Loucy (cell line): ENCODE data around the gene RC3H1.

Experiments
- H2AFZ ChIP-seq: fragments of 200-600 bp; sonication (generic); 2 replicates; pipeline ENCODE4 v1.6.0; 2016; ENCODE audit warnings: antibody characterized with exemption, mild to moderate bottlenecking, low read length, moderate library complexity
- H3F3A ChIP-seq: fragments of 200-600 bp; 2 replicates; pipeline ENCODE4 v1.6.0; 2016; ENCODE audit warnings: antibody characterized with exemption, low read depth, mild to moderate bottlenecking
- H3K27me3 ChIP-seq: fragments of 200-600 bp; sonication (generic); 2 replicates; pipeline ENCODE4 v1.6.1; 2014; ENCODE audit warnings: low read length, mild to moderate bottlenecking; ENCODE audit not compliant: insufficient read depth, poor library complexity, severe bottlenecking
- H3K36me3 ChIP-seq: fragments of 200-600 bp; sonication (generic); 2 replicates; pipeline ENCODE4 v1.6.1; 2016; ENCODE audit warnings: low read length; ENCODE audit not compliant: insufficient read depth
- H3K4me1 ChIP-seq: fragments of 200-600 bp; sonication (generic); 2 replicates; pipeline ENCODE4 v1.5.1; 2014; ENCODE audit warnings: low read length, mild to moderate bottlenecking; ENCODE audit not compliant: insufficient read depth, poor library complexity, severe bottlenecking
- H3K4me2 ChIP-seq: fragments of 200-600 bp; sonication (generic); 2 replicates; pipeline ENCODE4 v1.6.0; 2014; ENCODE audit warnings: antibody characterized with exemption, low read length, low read depth, mild to moderate bottlenecking; ENCODE audit not compliant: poor library complexity, severe bottlenecking
- H3K4me3 ChIP-seq: fragments of 200-600 bp; sonication (generic); 2 replicates; pipeline ENCODE4 v1.5.1; 2014; ENCODE audit warnings: low read length, mild to moderate bottlenecking, mixed read lengths; ENCODE audit not compliant: poor library complexity, severe bottlenecking
- H3K79me2 ChIP-seq: fragments of 200-600 bp; sonication (generic); 2 replicates; pipeline ENCODE4 v1.6.1; 2014; ENCODE audit warnings: low read length; ENCODE audit not compliant: insufficient read depth
- H3K9ac ChIP-seq: fragments of 200-600 bp; sonication (generic); 2 replicates; pipeline ENCODE4 v1.6.0; 2014; ENCODE audit warnings: mild to moderate bottlenecking, low read depth, low read length, moderate library complexity; ENCODE audit not compliant: poor library complexity, severe bottlenecking
- H3K9me2 ChIP-seq: fragments of 200-600 bp; sonication (generic); replicated peaks from 2 replicates; pipeline ENCODE4 v1.6.1; 2016; ENCODE audit warnings: low read depth, low read length, mixed read lengths
- H3K9me3 ChIP-seq: fragments of 200-600 bp; sonication (generic); 2 replicates; pipeline ENCODE4 v1.6.1; 2014; ENCODE audit warnings: mild to moderate bottlenecking, antibody characterized with exemption, low read length, low read depth; ENCODE audit not compliant: insufficient read depth
- H4K20me1 ChIP-seq: fragments of 200-600 bp; sonication (generic); 2 replicates; pipeline ENCODE4 v1.6.0; 2014; ENCODE audit warnings: antibody characterized with exemption, low read length, mild to moderate bottlenecking; ENCODE audit not compliant: insufficient read depth, poor library complexity, severe bottlenecking
- CTCF ChIP-seq: fragments of 200-600 bp; sonication (generic); conservative IDR thresholded peaks from 2 replicates; pipeline ENCODE4 v1.5.1; 2014; ENCODE audit warnings: mild to moderate bottlenecking, antibody characterized with exemption, low read length
- EZH2phosphoT487 ChIP-seq: fragments of 200-600 bp; IDR thresholded peaks from 2 replicates; pipeline ENCODE4 v1.6.1; 2018; ENCODE audit warnings: antibody characterized with exemption, mild to moderate bottlenecking, moderate library complexity, borderline replicate concordance

The RC3H1 gene

DNA sequence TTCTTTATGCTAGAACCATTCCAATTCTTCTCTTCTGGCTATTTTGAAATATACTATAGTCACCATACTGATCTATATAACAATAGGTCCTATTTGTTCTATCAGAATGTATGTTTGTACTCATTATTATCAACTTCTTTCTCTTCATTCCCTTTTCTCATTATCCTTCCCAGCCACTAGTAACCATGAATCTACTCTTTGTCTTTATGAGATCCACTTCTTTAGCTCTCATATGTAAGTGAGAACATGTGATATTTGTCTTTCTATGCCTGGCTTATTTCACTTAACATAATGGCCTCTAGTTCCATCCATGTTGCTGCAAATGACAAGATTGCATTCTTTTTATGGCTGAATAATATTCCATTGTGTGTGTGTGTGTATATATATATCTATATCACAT, 31.7 kb upstream of the RC3H1 start:
- no peaks in the 10 kb centered on the region for H3K79me2 ChIP-seq
- TF ChIP-seq CTCF (no peak), EZH2phosphoT487 (no peak)
- no peaks in the 10 kb centered on the region for H3K27me3 ChIP-seq
- no peak overlapping the region for H3K4me3 ChIP-seq
- H3K36me3 ChIP-seq: no peaks in the 10 kb centered on the region
- H3F3A ChIP-seq: no peaks in the 10 kb centered on the region
- no peaks in the 10 kb centered on the region for H3K9me2 ChIP-seq
- H3K4me1 ChIP-seq: no peaks in the 10 kb centered on the region
- no peak overlapping the region for H3K4me2 ChIP-seq
- no peak overlapping the region for H2AFZ ChIP-seq
- H3K9ac ChIP-seq: no peak overlapping the region
- no peaks in the 10 kb centered on the region for H3K9me3 ChIP-seq
- no peaks in the 10 kb centered on the region for H4K20me1 ChIP-seq

DNA sequence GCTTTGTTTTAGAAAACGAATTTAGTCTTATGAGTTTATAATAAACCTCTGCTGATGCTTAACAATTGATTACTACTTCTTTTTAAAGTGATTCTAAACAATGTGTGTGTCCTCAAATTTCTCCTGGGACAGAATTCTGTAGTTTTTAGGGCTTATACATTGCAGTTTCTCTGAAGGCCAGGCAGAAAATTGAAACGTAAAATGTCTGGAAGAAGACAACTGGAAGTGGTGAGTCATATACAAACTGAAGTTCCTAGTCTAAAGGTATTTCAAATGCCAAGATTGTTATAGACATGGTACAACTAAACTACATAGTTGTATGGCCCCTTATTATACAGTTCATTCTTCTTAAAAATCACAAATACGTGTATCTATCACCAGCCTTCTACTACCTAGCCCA, 30.5 kb upstream of the RC3H1 start:
- Histone ChIP-seq H3K9ac (no peak overlapping the region), H3K9me2 (no peaks in the 10 kb centered on the region), H3K79me2 (no peaks in the 10 kb centered on the region), H3K9me3 (no peaks in the 10 kb centered on the region), H3K4me1 (no peaks in the 10 kb centered on the region), H4K20me1 (no peaks in the 10 kb centered on the region), H2AFZ (no peak overlapping the region), H3K4me2 (no peak overlapping the region), H3K36me3 (no peaks in the 10 kb centered on the region), H3K4me3 (no peak overlapping the region), H3K27me3 (no peaks in the 10 kb centered on the region), H3F3A (no peaks in the 10 kb centered on the region)
- TF ChIP-seq CTCF (no peak), EZH2phosphoT487 (no peak)

- no peaks in the 10 kb centered on the region for H4K20me1 ChIP-seq
- no peaks in the 10 kb centered on the region for H3K9me3 ChIP-seq
- H3K36me3 ChIP-seq: no peaks in the 10 kb centered on the region
- H3K4me2 ChIP-seq: no peak overlapping the region
- TF ChIP-seq EZH2phosphoT487: no peak
- TF ChIP-seq CTCF: no peak
- no peak overlapping the region for H2AFZ ChIP-seq
- no peak overlapping the region for H3K4me3 ChIP-seq
- no peaks in the 10 kb centered on the region for H3K27me3 ChIP-seq
- no peaks in the 10 kb centered on the region for H3K79me2 ChIP-seq
- H3F3A ChIP-seq: no peaks in the 10 kb centered on the region
- H3K4me1 ChIP-seq: no peaks in the 10 kb centered on the region
- no peaks in the 10 kb centered on the region for H3K9me2 ChIP-seq
- H3K9ac ChIP-seq: no peak overlapping the region
Measured at GRCh38 chr1:174051956-174052355, 29.8 kb upstream of the RC3H1 start.
